Activated naive CD8-positive, alpha-beta T cell (primary cell): Measurements from ENCODE around the gene MPZL2.

Source experiments
- H3K27ac Mint-ChIP-seq: one replicate; pipeline ENCODE4 v1.8.0; 2021; ENCODE audit warnings: mixed read lengths
- H3K27me3 Mint-ChIP-seq: one replicate; pipeline ENCODE4 v1.8.0; 2021; ENCODE audit warnings: mixed read lengths
- H3K36me3 Mint-ChIP-seq: one replicate; pipeline ENCODE4 v1.8.0; 2021; ENCODE audit warnings: mixed read lengths
- H3K4me1 Mint-ChIP-seq: one replicate; pipeline ENCODE4 v1.8.0; 2021; ENCODE audit warnings: low read depth, mixed read lengths
- H3K4me3 Mint-ChIP-seq: one replicate; pipeline ENCODE4 v1.8.0; 2021; ENCODE audit warnings: mild to moderate bottlenecking, mixed read lengths
- H3K9me3 Mint-ChIP-seq: one replicate; pipeline ENCODE4 v1.8.0; 2021; ENCODE audit warnings: low read depth, mixed read lengths

The MPZL2 gene

DNA sequence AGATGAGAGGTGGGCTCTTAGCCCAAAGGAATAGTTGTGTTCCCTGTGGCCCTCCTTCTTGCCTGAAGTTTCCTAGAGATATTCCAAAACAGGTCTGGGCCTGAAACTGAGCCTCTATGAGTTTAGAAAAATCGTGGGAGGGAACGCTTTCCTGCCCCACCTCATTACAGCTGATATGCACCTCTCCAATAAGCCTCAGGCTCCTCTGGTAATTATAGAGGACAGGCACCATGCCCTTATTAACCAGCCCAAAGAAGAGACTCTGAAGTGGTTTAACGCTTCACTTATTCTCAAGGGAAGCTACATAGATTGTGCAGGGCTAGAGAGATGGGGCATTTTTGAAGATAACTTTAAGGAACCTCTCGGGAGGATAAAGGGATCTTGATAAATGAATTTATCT, 3.4 kb upstream of the MPZL2 start:
- Mint-ChIP-seq H3K27me3 (no peaks in the 10 kb centered on the region), H3K27ac (no peak overlapping the region), H3K9me3 (no peaks in the 10 kb centered on the region), H3K36me3 (peaks cover 4% of the 10 kb centered on the region), H3K4me3 (no peak overlapping the region), H3K4me1 (peaks cover 27% of the 10 kb centered on the region)

DNA sequence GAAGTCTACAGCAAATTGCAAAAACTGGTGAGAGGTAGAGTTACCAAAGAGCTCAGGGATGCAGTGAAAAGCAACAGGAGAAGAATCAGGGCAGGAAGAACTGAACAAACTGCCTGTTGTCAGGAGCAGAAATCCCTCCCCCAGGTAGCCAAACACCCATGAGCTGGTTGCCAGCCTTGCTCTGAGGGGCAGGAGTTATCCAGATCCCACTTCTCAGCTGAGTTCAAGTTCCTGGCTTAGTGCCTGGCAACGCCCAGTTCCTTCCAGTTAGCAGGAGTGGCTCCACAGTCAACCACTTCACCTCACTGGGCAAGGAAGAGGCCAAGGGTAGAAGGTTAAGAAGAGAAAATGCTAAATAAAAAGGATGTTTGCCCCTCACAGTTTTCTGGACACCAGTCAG, 1.9 kb upstream of the MPZL2 start:
- no peaks in the 10 kb centered on the region for H3K9me3 Mint-ChIP-seq
- peaks cover 37% of the 10 kb centered on the region for H3K4me1 Mint-ChIP-seq
- no peaks in the 10 kb centered on the region for H3K27me3 Mint-ChIP-seq
- peaks cover 6% of the 10 kb centered on the region for H3K36me3 Mint-ChIP-seq
- H3K27ac Mint-ChIP-seq: no peak overlapping the region
- no peak overlapping the region for H3K4me3 Mint-ChIP-seq

DNA sequence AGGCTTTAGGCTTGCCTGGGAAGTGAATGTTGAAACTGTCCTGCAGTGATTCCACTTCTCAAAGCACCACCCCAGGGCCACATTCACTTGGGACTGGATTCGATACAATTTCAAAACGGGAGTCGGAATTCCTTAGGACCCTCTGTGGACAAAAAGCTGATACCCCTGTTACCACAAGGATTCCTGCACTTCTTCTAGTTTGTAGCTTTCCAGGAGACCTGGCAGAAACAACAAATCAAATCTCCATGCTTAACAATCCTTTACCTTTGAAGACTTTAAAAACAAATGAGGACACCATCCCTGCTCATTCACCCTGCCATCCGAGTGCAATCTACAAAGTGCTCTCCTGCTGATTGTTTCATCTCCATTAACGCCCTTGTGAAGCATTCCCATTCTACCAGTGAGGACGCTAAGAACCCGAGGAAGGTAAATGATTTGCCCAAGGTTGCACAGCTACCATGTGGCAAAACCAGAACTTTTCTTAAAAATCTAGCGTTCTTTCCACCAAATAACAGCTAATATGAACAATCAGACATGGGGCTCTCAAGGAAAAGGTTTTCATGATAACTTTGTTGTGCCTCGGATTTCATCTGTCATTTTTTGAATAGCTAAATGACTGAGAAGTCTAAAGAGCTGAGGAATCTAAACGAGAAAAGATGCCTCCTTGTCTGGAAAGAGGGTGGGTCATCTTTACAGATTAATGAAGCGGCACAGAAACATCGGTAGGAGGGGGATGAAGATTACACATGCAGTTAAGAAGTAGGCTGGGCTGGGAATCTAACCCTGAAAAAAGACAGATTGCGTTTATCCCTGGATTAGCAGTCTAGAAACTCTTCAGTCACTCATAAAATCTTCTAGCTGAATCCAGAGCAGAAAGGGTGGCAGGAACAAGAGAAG, 720 bp upstream of the MPZL2 start:
- peak overlapping the region; percentile 84 for H3K27ac Mint-ChIP-seq
- no peaks in the 10 kb centered on the region for H3K9me3 Mint-ChIP-seq
- H3K36me3 Mint-ChIP-seq: peaks cover 10% of the 10 kb centered on the region
- peak overlapping the region; percentile 92 for H3K4me3 Mint-ChIP-seq
- peaks cover 48% of the 10 kb centered on the region for H3K4me1 Mint-ChIP-seq
- no peaks in the 10 kb centered on the region for H3K27me3 Mint-ChIP-seq

DNA sequence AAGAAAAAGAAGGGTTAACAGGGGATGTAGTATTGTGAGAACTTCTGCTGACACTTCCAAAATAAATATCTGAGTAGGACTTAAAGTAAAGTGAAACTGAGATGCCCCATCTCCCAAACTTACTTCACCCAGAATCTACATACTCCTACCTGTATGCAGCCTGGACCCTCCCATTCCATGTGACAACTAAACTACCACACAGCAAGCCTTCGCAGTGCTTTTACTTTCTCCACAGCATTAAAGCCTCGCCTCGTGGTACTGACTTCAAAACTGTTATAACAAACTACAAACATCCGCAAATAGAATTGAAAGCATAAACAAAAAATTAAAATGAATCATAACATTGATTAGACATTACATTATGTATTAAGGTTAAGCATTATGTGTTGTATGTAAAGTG, 985 bp downstream of the MPZL2 start:
- peak overlapping the region; percentile 81 for H3K27ac Mint-ChIP-seq
- peaks cover 62% of the 10 kb centered on the region for H3K4me1 Mint-ChIP-seq

DNA sequence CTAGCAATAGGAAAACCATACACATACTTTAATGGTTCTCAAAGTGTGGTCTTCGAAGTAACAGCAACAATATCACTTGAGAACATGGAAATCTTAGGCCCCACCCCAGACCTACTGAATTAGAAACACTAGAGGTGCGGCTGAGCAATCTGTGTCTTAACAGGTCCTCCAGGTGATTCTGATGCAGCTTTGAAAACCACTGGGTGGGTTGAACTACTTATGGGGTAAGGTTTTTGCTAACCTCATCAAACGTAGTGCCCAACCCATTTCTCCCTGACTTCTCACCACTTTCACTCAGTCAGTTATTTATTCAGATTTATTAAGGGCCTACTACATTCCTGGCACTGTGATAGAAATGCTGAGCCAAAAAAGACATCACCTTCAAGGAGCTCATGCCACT, 3.7 kb downstream of the MPZL2 start:
- peak overlapping the region; percentile 58 for H3K4me3 Mint-ChIP-seq
- H3K4me1 Mint-ChIP-seq: peaks cover 67% of the 10 kb centered on the region
- H3K27me3 Mint-ChIP-seq: no peaks in the 10 kb centered on the region
- H3K27ac Mint-ChIP-seq: peak overlapping the region; percentile 46
- peaks cover 22% of the 10 kb centered on the region for H3K36me3 Mint-ChIP-seq
- H3K9me3 Mint-ChIP-seq: no peaks in the 10 kb centered on the region

More for the DNA sequence above, 985 bp downstream of the MPZL2 start:
- Mint-ChIP-seq H3K4me3 (peak overlapping the region; percentile 92), H3K9me3 (no peaks in the 10 kb centered on the region), H3K27me3 (no peaks in the 10 kb centered on the region), H3K36me3 (peaks cover 21% of the 10 kb centered on the region)

DNA sequence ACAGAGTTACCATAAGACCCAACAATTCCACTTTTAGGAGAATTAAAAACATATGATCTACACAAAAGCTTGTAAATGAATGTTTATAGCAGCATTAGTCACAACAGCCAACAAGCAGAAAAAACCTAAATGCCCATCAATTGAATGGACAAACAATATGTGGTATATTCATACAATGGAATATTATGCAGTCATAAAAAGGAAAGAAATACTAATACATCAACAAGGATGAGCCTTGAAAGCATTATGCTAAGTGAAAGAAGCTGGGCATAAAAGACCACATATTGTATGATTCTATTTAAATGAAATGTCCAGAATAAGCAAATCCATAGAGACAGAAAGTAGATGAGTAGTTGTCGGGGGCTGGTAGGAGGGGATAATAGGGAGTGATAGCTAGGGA, 5.0 kb downstream of the MPZL2 start:
- Mint-ChIP-seq H3K27ac (no peak overlapping the region), H3K36me3 (peaks cover 22% of the 10 kb centered on the region), H3K9me3 (no peaks in the 10 kb centered on the region), H3K4me3 (no peak overlapping the region), H3K4me1 (peaks cover 61% of the 10 kb centered on the region), H3K27me3 (no peaks in the 10 kb centered on the region)

DNA sequence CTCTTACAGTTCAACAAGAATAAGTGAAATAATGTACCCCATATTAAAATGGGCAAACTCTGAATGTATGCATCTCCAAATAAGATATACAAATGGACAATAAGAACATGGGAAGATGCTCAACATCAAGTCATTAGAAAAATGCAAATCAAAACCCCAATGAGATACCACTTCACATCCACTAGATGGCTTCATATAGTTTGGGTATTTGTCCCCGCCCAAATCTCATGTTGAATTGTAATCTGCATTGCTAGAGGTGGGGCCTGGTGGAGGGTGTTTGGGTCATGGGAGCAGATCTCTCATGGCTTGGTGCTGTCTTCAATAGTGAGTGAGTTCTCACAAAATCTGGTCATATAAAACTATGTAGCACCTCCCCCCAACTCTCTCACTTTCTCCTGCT, 5.7 kb downstream of the MPZL2 start:
- H3K9me3 Mint-ChIP-seq: no peaks in the 10 kb centered on the region
- no peaks in the 10 kb centered on the region for H3K27me3 Mint-ChIP-seq
- H3K4me3 Mint-ChIP-seq: no peak overlapping the region
- H3K27ac Mint-ChIP-seq: no peak overlapping the region
- H3K4me1 Mint-ChIP-seq: peaks cover 54% of the 10 kb centered on the region
- peaks cover 22% of the 10 kb centered on the region for H3K36me3 Mint-ChIP-seq

DNA sequence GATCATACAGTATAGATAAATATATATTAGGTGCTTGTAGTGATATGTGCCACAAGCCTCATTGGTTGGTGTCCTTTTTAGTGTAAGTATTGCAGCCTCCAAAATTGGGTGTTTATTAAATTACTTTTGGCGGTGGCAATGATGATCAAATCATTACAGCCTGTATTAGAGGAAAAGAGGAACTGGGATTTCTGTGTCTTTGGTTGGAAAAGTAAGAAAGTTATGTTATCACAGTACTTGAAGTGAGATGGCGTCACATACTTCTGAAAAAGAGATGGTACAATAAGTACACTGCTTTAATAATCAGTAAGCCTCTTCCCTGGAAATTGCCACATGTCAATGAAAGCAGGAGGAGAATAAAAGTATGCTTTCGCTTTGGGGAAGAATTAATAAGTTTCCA, 11.4 kb downstream of the MPZL2 start:
- Mint-ChIP-seq H3K4me3 (peak overlapping the region; percentile 98), H3K36me3 (peaks cover 3% of the 10 kb centered on the region), H3K27me3 (no peaks in the 10 kb centered on the region), H3K27ac (peak overlapping the region; percentile 99), H3K4me1 (peaks cover 45% of the 10 kb centered on the region), H3K9me3 (no peaks in the 10 kb centered on the region)

DNA sequence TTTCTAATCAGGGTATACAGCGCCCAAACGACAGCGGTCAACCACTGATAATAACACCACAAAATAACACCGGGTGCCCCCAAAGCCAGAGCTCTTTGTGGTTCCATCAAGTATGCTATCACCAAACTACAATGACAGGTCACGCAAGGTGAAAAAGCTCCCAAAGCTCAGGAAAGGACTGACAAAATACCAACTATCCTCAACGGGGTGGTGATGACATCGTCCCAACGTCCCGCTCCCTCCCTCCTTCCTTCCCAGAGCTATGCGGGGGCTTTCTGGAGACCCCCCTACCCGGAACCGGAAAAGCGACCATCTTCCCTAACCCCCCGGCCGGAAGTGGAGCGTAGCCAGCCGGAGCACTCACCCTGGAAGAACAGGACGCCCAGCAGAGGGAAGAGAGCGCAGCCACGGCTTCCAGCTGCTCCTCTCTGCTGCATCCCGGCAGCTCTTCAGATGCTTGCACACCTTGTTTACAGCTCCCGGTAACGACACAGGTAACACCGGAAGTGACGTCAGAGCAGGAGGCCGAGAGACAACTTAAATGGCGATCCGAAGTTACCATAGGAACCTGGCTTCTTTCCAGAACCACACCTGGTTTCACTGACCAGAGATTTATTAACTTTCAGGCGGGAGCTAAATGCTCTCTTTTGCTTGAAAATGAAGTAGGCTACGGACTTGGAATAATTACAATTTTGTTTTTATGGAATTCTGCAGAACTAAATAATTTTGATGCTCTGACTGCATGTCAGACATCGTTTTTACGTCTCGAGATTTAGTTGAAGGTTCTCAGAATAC, 12.0 kb downstream of the MPZL2 start, which contains the start of gene MPZL3:
Gene MPZL3, minus strand, starts transcription at position 508 of the 795 bp plus-strand sequence. Its CDS starts 71 bp downstream, at position 437.
- peak within 1 kb of the TSS; percentile 99 for H3K27ac Mint-ChIP-seq
- peaks cover 6% of the 10 kb centered on the region for H3K36me3 Mint-ChIP-seq
- no peaks in the 10 kb centered on the region for H3K27me3 Mint-ChIP-seq
- no peaks in the 10 kb centered on the region for H3K9me3 Mint-ChIP-seq
- peaks cover 51% of the 10 kb centered on the region for H3K4me1 Mint-ChIP-seq
- H3K4me3 Mint-ChIP-seq: peak within 1 kb of the TSS; percentile 98

DNA sequence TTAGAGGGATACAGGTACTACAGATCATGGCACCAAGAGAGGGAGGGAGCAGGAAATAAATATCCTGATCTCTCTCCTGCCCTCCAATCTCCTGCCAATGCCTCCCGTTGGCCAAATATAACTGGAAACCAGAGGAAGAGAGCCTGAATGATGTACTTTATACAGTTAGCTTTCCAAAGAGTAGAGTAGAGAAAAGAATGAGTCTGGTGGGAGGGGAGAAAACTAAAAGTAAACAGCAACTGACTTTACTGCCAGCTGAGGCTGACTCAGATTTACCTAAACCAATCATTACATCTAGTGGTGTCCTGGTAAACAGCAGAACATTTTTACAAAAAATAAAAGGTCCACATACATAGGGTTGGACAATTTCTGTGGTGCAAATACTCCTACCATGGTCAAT, 17.1 kb downstream of the MPZL2 start:
- H3K4me1 Mint-ChIP-seq: peaks cover 80% of the 10 kb centered on the region
- peak overlapping the region; percentile 99 for H3K27ac Mint-ChIP-seq
- no peaks in the 10 kb centered on the region for H3K27me3 Mint-ChIP-seq
- peak overlapping the region; percentile 66 for H3K4me3 Mint-ChIP-seq
- peaks cover 24% of the 10 kb centered on the region for H3K36me3 Mint-ChIP-seq
- H3K9me3 Mint-ChIP-seq: no peaks in the 10 kb centered on the region

DNA sequence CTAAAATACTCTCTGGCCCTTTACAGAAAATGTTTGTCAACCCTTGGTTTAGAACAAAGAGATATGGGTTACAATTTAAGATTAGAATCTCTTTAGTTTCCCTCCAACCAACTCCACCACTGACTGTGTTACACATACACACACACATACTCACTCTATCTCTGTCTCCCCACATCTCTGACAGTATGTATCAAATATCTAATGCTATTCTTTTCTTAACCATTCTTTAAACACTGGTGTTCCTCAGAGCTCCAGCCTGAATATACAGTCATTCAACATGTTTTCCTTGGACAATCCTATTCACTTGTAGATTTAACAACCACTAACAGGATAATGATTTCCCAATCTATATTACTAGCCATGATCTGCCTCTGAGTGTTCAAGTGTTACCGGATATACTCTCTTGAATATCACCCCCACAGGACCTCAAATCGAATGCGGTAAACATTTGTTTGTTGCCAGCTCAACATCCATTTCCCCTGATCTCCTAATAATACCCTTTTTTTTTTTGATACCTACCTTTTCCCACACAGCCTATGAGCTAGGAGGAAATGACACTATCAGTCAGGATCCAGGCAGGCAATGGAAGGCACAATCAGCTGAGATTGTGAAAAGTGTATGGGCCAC, 18.0 kb downstream of the MPZL2 start:
- Mint-ChIP-seq H3K27me3 (no peaks in the 10 kb centered on the region), H3K4me3 (peak overlapping the region; percentile 54), H3K9me3 (no peaks in the 10 kb centered on the region), H3K36me3 (peaks cover 24% of the 10 kb centered on the region), H3K4me1 (peaks cover 87% of the 10 kb centered on the region), H3K27ac (peak overlapping the region; percentile 99)

DNA sequence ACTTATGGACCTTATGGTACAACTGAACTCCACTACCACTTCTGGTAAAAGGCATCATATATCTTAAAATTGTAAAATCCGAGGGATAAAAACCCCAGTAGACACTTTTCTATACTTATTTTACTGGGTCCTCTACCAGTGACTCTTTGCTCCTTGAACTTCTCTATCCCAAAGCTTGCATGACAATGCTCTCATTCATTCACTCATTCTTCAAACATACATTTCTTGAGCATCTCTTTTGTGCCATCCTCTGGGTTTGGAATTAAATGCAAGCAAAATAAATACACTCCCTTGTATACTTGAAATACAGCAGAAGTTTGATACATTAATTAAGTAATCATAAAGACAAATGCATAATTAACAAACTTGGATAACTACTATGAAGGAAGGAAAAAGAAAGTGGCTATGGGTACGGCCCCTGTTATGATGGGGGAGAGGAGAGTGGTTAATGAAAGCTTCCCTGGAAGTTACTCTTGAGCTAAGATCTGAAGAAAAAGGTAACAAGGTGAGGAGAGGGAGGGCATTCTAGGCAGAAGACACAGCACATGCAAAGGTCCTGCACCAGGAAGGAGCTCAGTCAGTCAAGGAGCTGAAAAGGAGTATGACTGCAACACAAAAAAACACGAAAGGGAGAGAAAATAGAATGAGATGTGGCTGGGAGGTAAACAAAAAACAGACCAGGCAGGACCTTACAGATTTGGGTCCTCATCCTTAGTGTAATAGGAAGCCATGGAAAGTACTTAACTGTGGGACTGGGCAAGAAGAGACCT, 19.9 kb downstream of the MPZL2 start:
- Mint-ChIP-seq H3K27ac (peak overlapping the region; percentile 99), H3K27me3 (no peaks in the 10 kb centered on the region), H3K36me3 (peaks cover 30% of the 10 kb centered on the region), H3K4me3 (peak overlapping the region; percentile 59), H3K9me3 (no peaks in the 10 kb centered on the region), H3K4me1 (peaks cover 86% of the 10 kb centered on the region)

DNA sequence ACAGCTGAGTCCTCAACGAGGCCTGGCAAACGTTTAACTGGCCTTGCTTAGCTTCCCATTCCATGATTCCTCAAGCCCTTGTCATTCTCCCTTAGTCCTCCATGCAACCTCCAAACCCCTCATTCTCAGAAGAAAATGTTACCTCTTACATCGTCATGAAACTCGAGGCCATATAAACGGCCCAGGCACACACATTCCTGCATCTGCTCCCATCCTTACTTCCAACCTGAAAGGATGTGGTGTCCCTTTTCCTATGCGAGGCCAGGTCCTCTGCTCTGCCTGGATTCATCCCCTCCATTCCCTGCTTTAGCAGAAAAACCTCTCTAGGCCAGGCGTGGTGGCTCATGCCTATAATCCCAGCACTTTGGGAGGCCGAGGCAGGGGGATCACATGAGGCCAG, 20.9 kb downstream of the MPZL2 start:
- peak overlapping the region; percentile 99 for H3K27ac Mint-ChIP-seq
- H3K27me3 Mint-ChIP-seq: no peaks in the 10 kb centered on the region
- peaks cover 90% of the 10 kb centered on the region for H3K4me1 Mint-ChIP-seq
- H3K9me3 Mint-ChIP-seq: no peaks in the 10 kb centered on the region
- H3K36me3 Mint-ChIP-seq: peaks cover 39% of the 10 kb centered on the region
- peak overlapping the region; percentile 94 for H3K4me3 Mint-ChIP-seq

DNA sequence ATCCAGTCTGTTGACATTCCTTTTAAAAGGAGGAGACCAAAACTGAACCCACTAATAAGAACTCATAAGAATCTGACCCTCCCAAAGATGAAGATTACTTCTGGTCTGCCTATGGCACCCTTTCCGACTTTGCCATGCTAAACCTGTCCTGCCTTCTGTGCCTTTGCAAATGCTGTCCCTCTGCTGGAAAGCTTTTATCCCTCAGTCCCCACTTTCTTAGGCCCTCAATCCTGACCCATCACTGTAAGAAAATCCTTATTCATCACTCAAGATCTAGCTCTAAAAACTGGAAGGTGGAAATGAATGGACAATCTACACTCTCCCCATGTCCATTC, 22.4 kb downstream of the MPZL2 start:
- peaks cover 36% of the 10 kb centered on the region for H3K36me3 Mint-ChIP-seq
- H3K27me3 Mint-ChIP-seq: no peaks in the 10 kb centered on the region
- H3K9me3 Mint-ChIP-seq: no peaks in the 10 kb centered on the region
- H3K4me1 Mint-ChIP-seq: peaks cover 94% of the 10 kb centered on the region
- H3K27ac Mint-ChIP-seq: peak overlapping the region; percentile 99
- peak overlapping the region; percentile 94 for H3K4me3 Mint-ChIP-seq
